Panc1 (cell line): ENCODE measurements around the gene IQSEC1. TPM values are rescaled to one million over a fixed set of nuclear protein-coding genes. Genes with fewer than 3 reads are reported as not detected.

Source experiments
- ATAC-seq: fragments of 200-7000 bp; cut with Tn5 transposase; 2 replicates; pipeline ENCODE4 v1.9.1; 2020; ENCODE audit warnings: mild to moderate bottlenecking, moderate library complexity
- BruUV-seq: library from RNA; stranded (reverse); fragments of 400-500 nt; replicated peaks from 2 replicates; lab custom pipeline; 2021; lab: Mats Ljungman, UMichigan
- CTCF ChIA-PET: fragments of 300-600 bp; sonication (Branson Sonifier 250); formaldehyde crosslinking; loops from one replicate; lab custom pipeline; 2022; ENCODE audit warnings: antibody characterized with exemption; lab: Charles Lee
- POLR2A ChIA-PET: fragments of 300-600 bp; sonication (Branson Sonifier 250); formaldehyde crosslinking; loops from one replicate; lab custom pipeline; 2022; ENCODE audit warnings: antibody characterized with exemption; lab: Charles Lee
- DNase-seq: peaks from one replicate; pipeline ENCODE4 v3.0.0-alpha.2; 2010; ENCODE audit warnings: low read depth, low spot score
- H3K27ac ChIP-seq: 2 replicates; pipeline ENCODE4 v1.5.1; 2011; ENCODE audit warnings: mild to moderate bottlenecking, low read length, inconsistent platforms
- H3K27me3 ChIP-seq: fragments of 200-500 bp; sonication (Bioruptor generic); 2 replicates; pipeline ENCODE4 v1.6.0; 2014; ENCODE audit warnings: low read length, inconsistent platforms; ENCODE audit not compliant: control insufficient read depth, insufficient read depth
- H3K36me3 ChIP-seq: fragments of 200-500 bp; sonication (Bioruptor generic); 2 replicates; pipeline ENCODE4 v1.5.1; 2014; ENCODE audit warnings: inconsistent platforms, mild to moderate bottlenecking, low read length, moderate library complexity; ENCODE audit not compliant: control insufficient read depth, insufficient read depth
- H3K4me1 ChIP-seq: 2 replicates; pipeline ENCODE4 v1.5.1; 2011; ENCODE audit warnings: inconsistent platforms, mild to moderate bottlenecking, low read length, moderate library complexity; ENCODE audit not compliant: control insufficient read depth, insufficient read depth
- H3K4me3 ChIP-seq, 2 experiments: 2 replicates each; pipeline ENCODE4 v1.5.1; 2011 to 2012; ENCODE audit warnings: low read depth in 2 of 2, low read length in 2 of 2, mild to moderate bottlenecking in 2 of 2, inconsistent platforms in 1 of 2, moderate library complexity in 1 of 2
- H3K9me3 ChIP-seq: fragments of 200-500 bp; sonication (Bioruptor generic); 2 replicates; pipeline ENCODE4 v1.5.1; 2014; ENCODE audit warnings: low read depth, mild to moderate bottlenecking, inconsistent platforms, low read length, moderate library complexity; ENCODE audit not compliant: control insufficient read depth, insufficient read depth
- CTCF ChIP-seq: fragments of 450-650 bp; IDR thresholded peaks from 2 replicates; pipeline ENCODE4 v1.5.1; 2017; ENCODE audit warnings: mild to moderate bottlenecking
- POLR2AphosphoS5 ChIP-seq: IDR thresholded peaks from 2 replicates; pipeline ENCODE4 v1.6.1; 2012; ENCODE audit warnings: mild to moderate bottlenecking, low read depth, low read length, moderate library complexity
- REST ChIP-seq, 2 experiments: IDR thresholded peaks; 2 replicates each; pipeline ENCODE4 v1.6.1; 2011 to 2012; ENCODE audit warnings: low read depth in 2 of 2, control low read depth in 1 of 2, low read length in 1 of 2, mild to moderate bottlenecking in 1 of 2, moderate library complexity in 1 of 2; ENCODE audit not compliant: insufficient read depth in 1 of 2
- SIN3A ChIP-seq: IDR thresholded peaks from 2 replicates; pipeline ENCODE4 v1.6.1; 2012; ENCODE audit warnings: low read depth, mild to moderate bottlenecking, low read length, moderate library complexity, borderline replicate concordance; ENCODE audit not compliant: insufficient read depth
- TCF7L2 ChIP-seq: IDR thresholded peaks from 2 replicates; pipeline ENCODE4 v1.6.1; 2011; ENCODE audit warnings: mild to moderate bottlenecking, low read depth, low read length, inconsistent platforms
- in situ Hi-C: cut with HindIII; loops from 2 replicates; pipeline ENCODE4 v1.10.0; 2016; ENCODE audit warnings: low sequenced_read_pairs, low pct_unique_long_range_greater_than_20kb
- intact Hi-C: fragments of 100-400 bp; cut with micrococcal nuclease; formaldehyde crosslinking; loops from one replicate; pipeline ENCODE4 v1.10.0; 2022; ENCODE audit not compliant: unreplicated experiment
- total RNA-seq: library from RNA; stranded (reverse); gene quantifications from one replicate; pipeline ENCODE4 v1.2.1, GENCODE V29; 2021; ENCODE audit not compliant: unreplicated experiment

Gene IQSEC1
- total RNA-seq, 1 experiment from 2014 or later = 28.4 TPM

DNA sequence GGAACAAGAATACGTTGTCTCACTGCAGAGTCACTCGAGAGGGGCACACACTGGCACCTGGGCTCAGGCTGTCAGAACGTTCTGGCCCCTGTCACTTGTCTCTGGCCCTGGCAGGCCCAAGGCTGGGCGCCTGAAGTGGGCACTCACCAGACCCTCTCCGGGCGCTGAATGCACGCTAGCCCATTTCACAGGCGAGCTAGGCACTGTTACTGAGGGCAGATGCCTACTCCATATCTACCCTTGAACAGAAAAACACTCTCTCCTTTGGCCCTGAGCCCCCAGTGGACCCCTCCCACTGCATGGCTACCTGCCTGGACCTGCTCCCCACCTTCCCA, 42.3 kb upstream of the IQSEC1 start:
- Histone ChIP-seq H3K4me1 (peaks cover 23% of the 10 kb centered on the region), H3K36me3 (no peaks in the 10 kb centered on the region), H3K27me3 (no peaks in the 10 kb centered on the region), H3K4me3 (no peak overlapping the region), H3K27ac (no peak overlapping the region), H3K9me3 (no peaks in the 10 kb centered on the region)
- in situ Hi-C loops (no loop called here), intact Hi-C loops (no loop called here)
- CTCF ChIA-PET = no interaction called here
- TF ChIP-seq SIN3A = no peak
- TF ChIP-seq TCF7L2 = no peak
- no peak for TF ChIP-seq CTCF
- no peak for TF ChIP-seq REST (IDR thresholded peaks at IDR 0.05; ENCODE audit: insufficient read depth in 1 of 2, low read depth in 2 of 2, low read length in 1 of 2)
- TF ChIP-seq POLR2AphosphoS5 = no peak
- POLR2A ChIA-PET = no interaction called here
- ATAC-seq = no peak
- DNase-seq = no peak
- no TSS peak for BruUV-seq

DNA sequence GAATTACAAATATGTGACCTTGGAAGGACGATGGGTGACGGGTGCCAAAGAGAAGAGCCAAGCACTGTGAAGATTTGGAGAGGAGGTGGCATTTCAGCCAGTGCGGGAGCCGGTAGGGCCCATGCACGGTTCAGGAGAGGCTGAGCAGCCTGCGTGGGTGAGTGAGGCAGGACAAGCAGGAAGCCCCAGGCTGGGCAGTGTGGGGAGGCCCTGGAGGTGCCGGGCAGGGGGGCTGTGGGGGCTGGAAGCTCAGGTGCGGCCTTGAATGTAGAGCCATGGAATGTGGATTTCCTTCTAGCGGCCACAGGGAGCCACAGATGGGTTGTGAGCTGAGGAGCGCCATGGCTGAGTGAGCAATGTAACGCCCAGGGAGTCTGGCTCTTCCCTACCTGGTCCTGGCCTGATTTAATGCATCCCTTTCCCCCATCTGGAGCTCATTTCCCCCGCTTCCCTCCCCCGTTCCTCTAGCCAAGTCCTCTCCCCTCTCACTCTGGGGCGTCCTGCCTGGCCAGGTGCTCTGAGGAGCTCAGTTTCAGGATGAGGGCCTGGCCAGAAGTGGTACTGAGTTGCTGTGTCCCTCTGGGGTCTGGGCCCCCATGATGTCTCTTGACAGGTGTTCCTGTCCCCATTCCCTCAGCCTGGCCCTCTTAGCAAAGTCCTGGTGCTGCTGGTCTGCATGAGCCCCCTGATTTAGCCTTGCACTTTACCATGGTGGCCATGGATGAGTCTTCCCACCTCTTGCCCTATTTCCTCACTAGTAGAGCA, 41.8 kb upstream of the IQSEC1 start:
- Histone ChIP-seq H3K27ac (no peak overlapping the region), H3K27me3 (no peaks in the 10 kb centered on the region), H3K36me3 (no peaks in the 10 kb centered on the region), H3K4me1 (peaks cover 25% of the 10 kb centered on the region), H3K9me3 (no peaks in the 10 kb centered on the region), H3K4me3 (no peak overlapping the region)
- ChIA-PET POLR2A (interaction anchor here (0.5 kb wide), 1 partner anchor 1273 kb away, joined by 9 read pairs; no protein-coding TSS in a partner anchor), CTCF (no interaction called here)
- no peak for DNase-seq
- ATAC-seq = no peak
- TF ChIP-seq TCF7L2 (no peak), SIN3A (no peak), CTCF (no peak), REST (IDR thresholded peaks at IDR 0.05; ENCODE audit: insufficient read depth in 1 of 2, low read depth in 2 of 2, low read length in 1 of 2) (no peak), POLR2AphosphoS5 (no peak)
- BruUV-seq = no TSS peak
- intact Hi-C loops (no loop called here), in situ Hi-C loops (no loop called here)
